ENCODE measurements around the gene WDR83.
"Not testable (repeated sequence)": the region's sequence is repeated elsewhere in the genome, so short reads cannot be mapped to it uniquely, and the experiment has no call there.

WDR83 gene

GRCh38 chr19:12643716-12644115 lies 22.9 kb upstream of the WDR83 start:
- H3K36me3 Mint-ChIP-seq = peaks cover 43 to 58% of the 10 kb centered on the region in 2 donors
- not testable (repeated sequence) for H3K9me3 Mint-ChIP-seq; H3K27me3 Mint-ChIP-seq; ATAC-seq (replicated peaks); DNase-seq; H3K4me3 Mint-ChIP-seq
- H3K4me1 Mint-ChIP-seq = peaks cover 18 to 21% of the 10 kb centered on the region in 2 donors
- H3K27ac Mint-ChIP-seq = peak overlapping the region; percentile 38

GRCh38 chr19:12646551-12646950 lies 20.1 kb upstream of the WDR83 start:
- peak overlapping the region; percentile 94 for H3K27ac Mint-ChIP-seq
- H3K36me3 Mint-ChIP-seq = peaks cover 56 to 66% of the 10 kb centered on the region in 2 donors
- ATAC-seq (replicated peaks) = no peak
- no peaks in the 10 kb centered on the region for H3K27me3 Mint-ChIP-seq
- H3K9me3 Mint-ChIP-seq = peaks cover 0 to 2% of the 10 kb centered on the region in 2 donors
- H3K4me1 Mint-ChIP-seq = peaks cover 16 to 17% of the 10 kb centered on the region in 2 donors
- no peak overlapping the region for H3K4me3 Mint-ChIP-seq
- DNase-seq = no peak

- Mint-ChIP-seq H3K4me3 (peak overlapping the region in 1 of 2 donors; percentile 29), H3K36me3 (peaks cover 61 to 71% of the 10 kb centered on the region in 2 donors), H3K27me3 (no peaks in the 10 kb centered on the region), H3K9me3 (peaks cover 0 to 2% of the 10 kb centered on the region in 2 donors), H3K27ac (peak overlapping the region; percentile 94), H3K4me1 (peaks cover 16 to 17% of the 10 kb centered on the region in 2 donors)
- ATAC-seq (replicated peaks) = peak in 1 of 2 donors; percentile 18
- no peak for DNase-seq
These were observed 19.6 kb upstream of the WDR83 start for GRCh38 chr19:12647047-12647446.

GRCh38 chr19:12647490-12648071 lies 19.0 kb upstream of the WDR83 start:
- H3K4me3 Mint-ChIP-seq = peak overlapping the region; percentile 55 to 56
- peak; percentile 42 for DNase-seq
- H3K4me1 Mint-ChIP-seq = peaks cover 16 to 17% of the 10 kb centered on the region in 2 donors
- peaks cover 0 to 2% of the 10 kb centered on the region in 2 donors for H3K9me3 Mint-ChIP-seq
- H3K27ac Mint-ChIP-seq = peak overlapping the region; percentile 94
- H3K27me3 Mint-ChIP-seq = no peaks in the 10 kb centered on the region
- peaks cover 61 to 70% of the 10 kb centered on the region in 2 donors for H3K36me3 Mint-ChIP-seq
- peak; percentile 78 to 79 for ATAC-seq (replicated peaks)

- Mint-ChIP-seq H3K27me3 (no peaks in the 10 kb centered on the region), H3K4me3 (no peak overlapping the region), H3K36me3 (peaks cover 61 to 65% of the 10 kb centered on the region in 2 donors), H3K4me1 (peaks cover 16 to 17% of the 10 kb centered on the region in 2 donors), H3K27ac (peak overlapping the region; percentile 78), H3K9me3 (peaks cover 0 to 2% of the 10 kb centered on the region in 2 donors)
- no peak for DNase-seq
- ATAC-seq (replicated peaks) = no peak
These were observed 18.5 kb upstream of the WDR83 start for GRCh38 chr19:12648088-12648487.

- H3K4me3 Mint-ChIP-seq = no peak overlapping the region
- DNase-seq (no peak), ATAC-seq (replicated peaks) (no peak)
- no peaks in the 10 kb centered on the region for H3K27me3 Mint-ChIP-seq
- H3K4me1 Mint-ChIP-seq = peaks cover 16 to 17% of the 10 kb centered on the region in 2 donors
- peaks cover 0 to 2% of the 10 kb centered on the region in 2 donors for H3K9me3 Mint-ChIP-seq
- H3K27ac Mint-ChIP-seq = peak overlapping the region; percentile 42
- H3K36me3 Mint-ChIP-seq = peaks cover 54 to 62% of the 10 kb centered on the region in 2 donors
These were observed 16.7 kb upstream of the WDR83 start for GRCh38 chr19:12649941-12650340.

- Mint-ChIP-seq H3K4me1 (peaks cover 21 to 22% of the 10 kb centered on the region in 2 donors), H3K9me3 (peaks cover 0 to 2% of the 10 kb centered on the region in 2 donors), H3K27ac (no peak overlapping the region), H3K36me3 (peaks cover 65 to 71% of the 10 kb centered on the region in 2 donors), H3K4me3 (no peak overlapping the region), H3K27me3 (no peaks in the 10 kb centered on the region)
- DNase-seq (no peak), ATAC-seq (replicated peaks) (no peak)
These were observed 14.4 kb upstream of the WDR83 start for GRCh38 chr19:12652219-12652618.

GRCh38 chr19:12655546-12655945 lies 11.1 kb upstream of the WDR83 start:
- H3K27ac Mint-ChIP-seq = no peak overlapping the region
- no peak for DNase-seq
- no peaks in the 10 kb centered on the region for H3K27me3 Mint-ChIP-seq
- no peak overlapping the region for H3K4me3 Mint-ChIP-seq
- peaks cover 13 to 21% of the 10 kb centered on the region in 2 donors for H3K4me1 Mint-ChIP-seq
- H3K9me3 Mint-ChIP-seq = no peaks in the 10 kb centered on the region
- no peak for ATAC-seq (replicated peaks)
- peaks cover 62 to 68% of the 10 kb centered on the region in 2 donors for H3K36me3 Mint-ChIP-seq

- H3K27ac Mint-ChIP-seq = no peak overlapping the region
- H3K36me3 Mint-ChIP-seq = peaks cover 57 to 66% of the 10 kb centered on the region in 2 donors
- no peak overlapping the region for H3K4me3 Mint-ChIP-seq
- no peaks in the 10 kb centered on the region for H3K27me3 Mint-ChIP-seq
- peak; percentile 51 to 64 for ATAC-seq (replicated peaks)
- H3K9me3 Mint-ChIP-seq = no peaks in the 10 kb centered on the region
- DNase-seq = no peak
- H3K4me1 Mint-ChIP-seq = peaks cover 13 to 22% of the 10 kb centered on the region in 2 donors
These were observed 9.6 kb upstream of the WDR83 start for GRCh38 chr19:12656899-12657571.

GRCh38 chr19:12657966-12658365 lies 8.6 kb upstream of the WDR83 start:
- ATAC-seq (replicated peaks) = no peak
- Mint-ChIP-seq H3K4me3 (no peak overlapping the region), H3K27ac (no peak overlapping the region), H3K4me1 (peaks cover 13 to 22% of the 10 kb centered on the region in 2 donors), H3K27me3 (no peaks in the 10 kb centered on the region), H3K9me3 (no peaks in the 10 kb centered on the region), H3K36me3 (peaks cover 53 to 65% of the 10 kb centered on the region in 2 donors)
- DNase-seq = no peak

GRCh38 chr19:12660980-12661379 lies 5.6 kb upstream of the WDR83 start:
- Mint-ChIP-seq H3K4me3 (no peak overlapping the region), H3K4me1 (peaks cover 19 to 33% of the 10 kb centered on the region in 2 donors)
- no peak for ATAC-seq (replicated peaks)

GRCh38 chr19:12664406-12665280 lies 2.0 kb upstream of the WDR83 start:
- peaks cover 40 to 57% of the 10 kb centered on the region in 2 donors for H3K4me1 Mint-ChIP-seq
- H3K36me3 Mint-ChIP-seq = peaks cover 41 to 65% of the 10 kb centered on the region in 2 donors
- H3K27me3 Mint-ChIP-seq = no peaks in the 10 kb centered on the region
- H3K27ac Mint-ChIP-seq = peak overlapping the region; percentile 99
- H3K4me3 Mint-ChIP-seq = peak overlapping the region; percentile 95 to 98
- no peaks in the 10 kb centered on the region for H3K9me3 Mint-ChIP-seq
- DNase-seq (no peak), ATAC-seq (replicated peaks) (no peak)

More at GRCh38 chr19:12660980-12661379, 5.6 kb upstream of the WDR83 start:
- H3K9me3 Mint-ChIP-seq = no peaks in the 10 kb centered on the region
- no peak overlapping the region for H3K27ac Mint-ChIP-seq
- no peaks in the 10 kb centered on the region for H3K27me3 Mint-ChIP-seq
- no peak for DNase-seq
- H3K36me3 Mint-ChIP-seq = peaks cover 60 to 75% of the 10 kb centered on the region in 2 donors

GRCh38 chr19:12665281-12665573 lies 1.4 kb upstream of the WDR83 start:
- no peaks in the 10 kb centered on the region for H3K9me3 Mint-ChIP-seq
- ATAC-seq (replicated peaks) = peak; percentile 78 to 79
- H3K36me3 Mint-ChIP-seq = peaks cover 35 to 63% of the 10 kb centered on the region in 2 donors
- peak overlapping the region; percentile 95 to 98 for H3K4me3 Mint-ChIP-seq
- H3K27ac Mint-ChIP-seq = peak overlapping the region; percentile 99
- no peaks in the 10 kb centered on the region for H3K27me3 Mint-ChIP-seq
- peak; percentile 85 for DNase-seq
- peaks cover 37 to 57% of the 10 kb centered on the region in 2 donors for H3K4me1 Mint-ChIP-seq

GRCh38 chr19:12665671-12666264 lies 839 bp upstream of the WDR83 start:
- Mint-ChIP-seq H3K9me3 (no peaks in the 10 kb centered on the region), H3K36me3 (peaks cover 36 to 64% of the 10 kb centered on the region in 2 donors), H3K4me3 (peak overlapping the region; percentile 95 to 98), H3K27ac (peak overlapping the region; percentile 99), H3K4me1 (peaks cover 40 to 58% of the 10 kb centered on the region in 2 donors), H3K27me3 (no peaks in the 10 kb centered on the region)
- DNase-seq (no peak), ATAC-seq (replicated peaks) (peak; percentile 35 to 44)

Measured in stimulated activated naive B cell treated with anti-CD40 and anti-IgM and Interleukin-4, amounts not matched to agents 10 μg/mL and 1 μg/mL and 100 μg/mL, for 72 hours (primary cell).